ENCODE measurements around the gene SCG5.

SCG5 gene

GRCh38 chr15:32649342-32649741 lies 7.8 kb downstream of the SCG5 start:
- Mint-ChIP-seq H3K36me3 (ENCODE audit: low read depth) (peaks cover 51% of the 10 kb centered on the region), H3K9me3 (no peaks in the 10 kb centered on the region)
- DNase-seq (ENCODE audit: low spot score), result no peak

GRCh38 chr15:32651229-32651837 lies 9.8 kb downstream of the SCG5 start:
- DNase-seq (ENCODE audit: low spot score), result peak; percentile 33
- Mint-ChIP-seq H3K27ac (no peak overlapping the region), H3K4me1 (ENCODE audit: low read depth) (peaks cover 2% of the 10 kb centered on the region), H3K36me3 (ENCODE audit: low read depth) (peaks cover 48% of the 10 kb centered on the region), H3K4me3 (no peak overlapping the region), H3K27me3 (ENCODE audit: low read depth) (no peaks in the 10 kb centered on the region), H3K9me3 (no peaks in the 10 kb centered on the region)

More at GRCh38 chr15:32649342-32649741, 7.8 kb downstream of the SCG5 start:
- H3K27ac Mint-ChIP-seq, result no peak overlapping the region
- peaks cover 1% of the 10 kb centered on the region for H3K4me1 Mint-ChIP-seq (ENCODE audit: low read depth)
- no peaks in the 10 kb centered on the region for H3K27me3 Mint-ChIP-seq (ENCODE audit: low read depth)
- no peak overlapping the region for H3K4me3 Mint-ChIP-seq

- no peak for DNase-seq (ENCODE audit: low spot score)
- H3K4me1 Mint-ChIP-seq (ENCODE audit: low read depth), result peaks cover 3% of the 10 kb centered on the region
- no peak overlapping the region for H3K27ac Mint-ChIP-seq
- H3K9me3 Mint-ChIP-seq, result no peaks in the 10 kb centered on the region
- H3K4me3 Mint-ChIP-seq, result no peak overlapping the region
- peaks cover 48% of the 10 kb centered on the region for H3K36me3 Mint-ChIP-seq (ENCODE audit: low read depth)
- no peaks in the 10 kb centered on the region for H3K27me3 Mint-ChIP-seq (ENCODE audit: low read depth)
Measured at GRCh38 chr15:32652178-32652577, 10.7 kb downstream of the SCG5 start.

GRCh38 chr15:32656091-32656490 lies 14.6 kb downstream of the SCG5 start:
- no peaks in the 10 kb centered on the region for H3K9me3 Mint-ChIP-seq
- peaks cover 40% of the 10 kb centered on the region for H3K36me3 Mint-ChIP-seq (ENCODE audit: low read depth)
- H3K4me3 Mint-ChIP-seq, result no peak overlapping the region
- H3K27me3 Mint-ChIP-seq (ENCODE audit: low read depth), result no peaks in the 10 kb centered on the region
- DNase-seq (ENCODE audit: low spot score), result no peak
- H3K27ac Mint-ChIP-seq, result no peak overlapping the region
- H3K4me1 Mint-ChIP-seq (ENCODE audit: low read depth), result peaks cover 9% of the 10 kb centered on the region

GRCh38 chr15:32656496-32656895 lies 15.0 kb downstream of the SCG5 start:
- DNase-seq (ENCODE audit: low spot score), result no peak
- H3K4me3 Mint-ChIP-seq, result no peak overlapping the region
- peaks cover 36% of the 10 kb centered on the region for H3K36me3 Mint-ChIP-seq (ENCODE audit: low read depth)
- no peaks in the 10 kb centered on the region for H3K27me3 Mint-ChIP-seq (ENCODE audit: low read depth)
- no peaks in the 10 kb centered on the region for H3K9me3 Mint-ChIP-seq
- H3K27ac Mint-ChIP-seq, result no peak overlapping the region
- H3K4me1 Mint-ChIP-seq (ENCODE audit: low read depth), result peaks cover 9% of the 10 kb centered on the region

GRCh38 chr15:32657198-32657883 lies 15.8 kb downstream of the SCG5 start:
- peak overlapping the region; percentile 27 for H3K4me3 Mint-ChIP-seq
- H3K36me3 Mint-ChIP-seq (ENCODE audit: low read depth), result peaks cover 29% of the 10 kb centered on the region
- H3K27me3 Mint-ChIP-seq (ENCODE audit: low read depth), result no peaks in the 10 kb centered on the region
- H3K9me3 Mint-ChIP-seq, result no peaks in the 10 kb centered on the region
- no peak for DNase-seq (ENCODE audit: low spot score)
- H3K4me1 Mint-ChIP-seq (ENCODE audit: low read depth), result peaks cover 9% of the 10 kb centered on the region
- H3K27ac Mint-ChIP-seq, result peak overlapping the region; percentile 62

GRCh38 chr15:32657941-32658340 lies 16.4 kb downstream of the SCG5 start:
- no peak overlapping the region for H3K4me3 Mint-ChIP-seq
- no peak for DNase-seq (ENCODE audit: low spot score)
- H3K27me3 Mint-ChIP-seq (ENCODE audit: low read depth), result no peaks in the 10 kb centered on the region
- peaks cover 12% of the 10 kb centered on the region for H3K4me1 Mint-ChIP-seq (ENCODE audit: low read depth)
- peaks cover 30% of the 10 kb centered on the region for H3K36me3 Mint-ChIP-seq (ENCODE audit: low read depth)
- no peak overlapping the region for H3K27ac Mint-ChIP-seq
- H3K9me3 Mint-ChIP-seq, result no peaks in the 10 kb centered on the region

GRCh38 chr15:32659340-32660155 lies 18.0 kb downstream of the SCG5 start:
- H3K36me3 Mint-ChIP-seq (ENCODE audit: low read depth), result peaks cover 24% of the 10 kb centered on the region
- no peak for DNase-seq (ENCODE audit: low spot score)

GRCh38 chr15:32663671-32664070 lies 22.2 kb downstream of the SCG5 start:
- no peaks in the 10 kb centered on the region for H3K27me3 Mint-ChIP-seq (ENCODE audit: low read depth)
- H3K9me3 Mint-ChIP-seq, result no peaks in the 10 kb centered on the region
- peaks cover 3% of the 10 kb centered on the region for H3K4me1 Mint-ChIP-seq (ENCODE audit: low read depth)
- DNase-seq (ENCODE audit: low spot score), result no peak
- H3K27ac Mint-ChIP-seq, result no peak overlapping the region
- no peak overlapping the region for H3K4me3 Mint-ChIP-seq
- H3K36me3 Mint-ChIP-seq (ENCODE audit: low read depth), result peaks cover 6% of the 10 kb centered on the region

More at GRCh38 chr15:32659340-32660155, 18.0 kb downstream of the SCG5 start:
- Mint-ChIP-seq H3K27ac (no peak overlapping the region), H3K4me3 (no peak overlapping the region), H3K27me3 (ENCODE audit: low read depth) (no peaks in the 10 kb centered on the region), H3K4me1 (ENCODE audit: low read depth) (peaks cover 12% of the 10 kb centered on the region), H3K9me3 (no peaks in the 10 kb centered on the region)

- no peak for DNase-seq (ENCODE audit: low spot score)
- no peaks in the 10 kb centered on the region for H3K9me3 Mint-ChIP-seq
- H3K36me3 Mint-ChIP-seq (ENCODE audit: low read depth), result peaks cover 6% of the 10 kb centered on the region
- H3K4me1 Mint-ChIP-seq (ENCODE audit: low read depth), result peaks cover 3% of the 10 kb centered on the region
- no peaks in the 10 kb centered on the region for H3K27me3 Mint-ChIP-seq (ENCODE audit: low read depth)
- no peak overlapping the region for H3K4me3 Mint-ChIP-seq
- H3K27ac Mint-ChIP-seq, result no peak overlapping the region
Measured at GRCh38 chr15:32664796-32665195, 23.3 kb downstream of the SCG5 start.

- Mint-ChIP-seq H3K4me1 (ENCODE audit: low read depth) (peaks cover 3% of the 10 kb centered on the region), H3K4me3 (no peak overlapping the region), H3K27me3 (ENCODE audit: low read depth) (no peaks in the 10 kb centered on the region), H3K36me3 (ENCODE audit: low read depth) (peaks cover 4% of the 10 kb centered on the region), H3K27ac (no peak overlapping the region), H3K9me3 (no peaks in the 10 kb centered on the region)
- no peak for DNase-seq (ENCODE audit: low spot score)
Measured at GRCh38 chr15:32667321-32667720, 25.8 kb downstream of the SCG5 start.

- Mint-ChIP-seq H3K4me3 (no peak overlapping the region), H3K9me3 (no peaks in the 10 kb centered on the region), H3K4me1 (ENCODE audit: low read depth) (no peaks in the 10 kb centered on the region)
Measured at GRCh38 chr15:32668942-32669341, 27.4 kb downstream of the SCG5 start.

GRCh38 chr15:32669896-32670611 lies 28.5 kb downstream of the SCG5 start:
- Mint-ChIP-seq H3K27ac (no peak overlapping the region), H3K4me3 (no peak overlapping the region), H3K27me3 (ENCODE audit: low read depth) (no peaks in the 10 kb centered on the region), H3K9me3 (no peaks in the 10 kb centered on the region), H3K4me1 (ENCODE audit: low read depth) (no peaks in the 10 kb centered on the region), H3K36me3 (ENCODE audit: low read depth) (no peaks in the 10 kb centered on the region)
- DNase-seq (ENCODE audit: low spot score), result no peak

More at GRCh38 chr15:32668942-32669341, 27.4 kb downstream of the SCG5 start:
- H3K27ac Mint-ChIP-seq, result no peak overlapping the region
- H3K27me3 Mint-ChIP-seq (ENCODE audit: low read depth), result no peaks in the 10 kb centered on the region
- H3K36me3 Mint-ChIP-seq (ENCODE audit: low read depth), result peaks cover under 1% of the 10 kb centered on the region
- no peak for DNase-seq (ENCODE audit: low spot score)

All from T-helper 2 cell treated with Interferon-gamma antibody and Interleukin-4, amounts not matched to agents 5 μg/mL and 100 μg/mL, for 36 hours (primary cell).